ENCODE data around the gene PHETA1.

PHETA1 gene

DNA sequence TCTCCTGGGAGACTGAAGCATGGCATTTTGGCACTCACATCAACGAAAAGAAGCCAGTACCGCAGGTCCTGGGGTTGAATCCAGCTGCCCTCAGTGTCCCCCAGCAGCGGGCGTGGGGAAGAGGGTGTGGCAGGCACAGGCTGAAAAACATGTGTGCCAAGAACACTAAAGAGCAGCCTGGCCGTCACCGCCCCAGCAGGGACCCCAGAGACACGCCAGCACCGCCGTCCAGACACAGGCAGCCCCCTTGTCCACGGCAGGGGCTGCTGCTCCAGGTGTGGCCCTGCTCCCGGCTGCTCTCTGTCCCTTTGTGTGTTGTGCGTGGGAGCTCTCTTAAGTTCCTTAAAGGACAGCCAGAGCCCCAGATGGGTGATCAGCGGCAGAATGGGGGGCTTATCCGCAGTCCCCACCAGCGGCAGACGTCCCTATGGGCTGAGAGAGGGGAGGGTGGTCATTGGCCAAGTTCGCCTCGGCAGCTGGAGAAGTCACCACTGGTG, 556 bp downstream of the PHETA1 start:
- DNase-seq, result no peak

- no peak for DNase-seq
Measured at GRCh38 chr12:111367661-111368221, 1.2 kb downstream of the PHETA1 start.

DNA sequence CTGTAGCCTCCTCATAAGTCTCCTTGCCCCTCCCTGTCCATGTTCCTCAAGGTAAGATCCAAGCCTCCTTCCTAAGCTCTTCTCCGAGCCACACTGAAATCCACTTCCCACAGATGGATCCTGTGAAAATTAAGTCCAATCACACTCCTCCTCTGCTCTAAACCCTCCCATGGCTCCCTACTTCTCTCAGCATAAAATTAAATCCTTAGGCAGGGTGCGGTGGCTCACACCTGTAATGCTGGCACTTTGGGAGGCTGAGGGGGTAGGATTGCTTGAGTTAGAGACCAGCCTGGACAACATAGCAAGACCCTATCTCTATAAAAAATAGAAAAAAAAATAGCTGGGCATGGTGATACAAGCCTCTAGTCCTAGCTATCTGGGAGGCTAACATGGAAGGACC, 2.3 kb downstream of the PHETA1 start:
- DNase-seq, result no peak

DNA sequence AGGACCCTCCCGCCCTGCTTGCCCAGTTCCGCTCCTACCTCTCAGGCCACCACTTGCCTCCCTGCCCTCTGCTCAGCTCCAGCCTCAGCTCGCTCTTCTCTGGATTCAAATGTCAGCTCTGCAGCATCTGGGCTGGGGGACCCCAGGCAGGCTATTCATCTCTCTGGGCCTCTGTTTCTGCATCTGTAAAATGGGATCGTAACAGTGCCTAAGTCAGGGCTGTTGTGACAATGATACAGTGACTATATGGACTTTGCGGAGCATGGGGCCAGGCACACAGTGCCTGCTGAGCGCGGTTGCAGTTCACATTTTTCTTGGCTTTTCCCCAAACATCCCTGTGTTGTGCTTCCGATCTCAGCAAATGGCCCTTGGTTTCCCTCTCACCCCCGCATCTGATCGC, 2.8 kb downstream of the PHETA1 start:
- DNase-seq, result no peak

DNA sequence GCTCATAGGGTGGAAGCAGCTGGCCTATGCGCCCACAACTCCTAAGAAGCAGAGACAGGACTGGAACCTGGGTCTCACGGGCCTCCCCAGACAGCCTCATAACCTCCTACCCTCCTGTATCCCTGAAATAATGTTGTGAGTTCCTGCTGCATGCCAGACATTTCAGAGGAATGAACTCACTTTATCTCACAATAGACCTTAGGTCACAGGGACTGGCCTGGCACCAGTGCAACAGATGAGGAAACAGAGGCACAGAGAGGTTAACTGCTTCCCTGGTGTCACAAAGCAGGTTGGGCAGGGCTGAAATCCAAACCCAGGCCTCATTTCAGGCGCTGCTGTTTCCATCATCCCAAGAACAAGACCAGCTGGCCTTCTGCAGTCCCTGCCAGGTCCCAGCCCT, 5.3 kb downstream of the PHETA1 start:
- no peak for DNase-seq

DNA sequence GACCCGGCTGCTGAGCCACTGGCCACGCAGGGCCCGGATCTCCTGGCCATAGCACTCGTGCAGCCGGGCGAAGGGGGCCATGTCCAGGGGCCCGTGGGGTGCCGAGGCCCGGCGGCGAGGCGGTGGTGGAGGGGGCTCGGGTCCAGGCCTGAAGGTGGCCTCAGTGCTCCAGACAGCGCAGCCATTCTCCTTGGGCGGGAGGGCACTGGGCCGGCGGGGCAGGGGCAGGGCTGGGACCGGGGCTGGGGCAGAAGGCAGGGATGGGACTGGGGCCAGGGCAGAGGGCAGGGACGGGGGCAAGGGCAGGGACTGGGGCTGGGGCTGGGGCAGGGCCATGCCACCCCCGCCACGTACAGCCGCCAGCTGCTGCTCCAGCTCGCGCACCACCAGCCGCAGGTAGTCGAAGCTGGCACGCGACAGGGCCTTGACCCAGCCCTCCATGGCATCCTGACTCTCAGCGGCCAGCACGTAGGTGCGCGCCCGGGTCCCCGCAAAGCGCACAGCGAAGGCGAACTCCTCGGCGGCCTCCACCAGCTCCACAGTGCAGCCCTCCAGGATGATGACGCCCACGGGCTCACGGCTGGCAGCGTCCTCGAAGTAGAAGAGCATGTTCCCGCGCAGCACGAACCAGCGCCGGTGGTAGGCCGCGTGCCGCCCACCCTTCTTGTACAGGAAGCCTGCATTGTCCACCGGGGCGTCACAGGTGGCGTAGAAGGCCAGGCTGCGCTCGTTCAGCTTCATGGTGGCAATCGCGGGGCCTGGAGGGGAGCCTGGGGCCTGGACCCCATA, 6.0 kb downstream of the PHETA1 start:
- no peak for DNase-seq

DNA sequence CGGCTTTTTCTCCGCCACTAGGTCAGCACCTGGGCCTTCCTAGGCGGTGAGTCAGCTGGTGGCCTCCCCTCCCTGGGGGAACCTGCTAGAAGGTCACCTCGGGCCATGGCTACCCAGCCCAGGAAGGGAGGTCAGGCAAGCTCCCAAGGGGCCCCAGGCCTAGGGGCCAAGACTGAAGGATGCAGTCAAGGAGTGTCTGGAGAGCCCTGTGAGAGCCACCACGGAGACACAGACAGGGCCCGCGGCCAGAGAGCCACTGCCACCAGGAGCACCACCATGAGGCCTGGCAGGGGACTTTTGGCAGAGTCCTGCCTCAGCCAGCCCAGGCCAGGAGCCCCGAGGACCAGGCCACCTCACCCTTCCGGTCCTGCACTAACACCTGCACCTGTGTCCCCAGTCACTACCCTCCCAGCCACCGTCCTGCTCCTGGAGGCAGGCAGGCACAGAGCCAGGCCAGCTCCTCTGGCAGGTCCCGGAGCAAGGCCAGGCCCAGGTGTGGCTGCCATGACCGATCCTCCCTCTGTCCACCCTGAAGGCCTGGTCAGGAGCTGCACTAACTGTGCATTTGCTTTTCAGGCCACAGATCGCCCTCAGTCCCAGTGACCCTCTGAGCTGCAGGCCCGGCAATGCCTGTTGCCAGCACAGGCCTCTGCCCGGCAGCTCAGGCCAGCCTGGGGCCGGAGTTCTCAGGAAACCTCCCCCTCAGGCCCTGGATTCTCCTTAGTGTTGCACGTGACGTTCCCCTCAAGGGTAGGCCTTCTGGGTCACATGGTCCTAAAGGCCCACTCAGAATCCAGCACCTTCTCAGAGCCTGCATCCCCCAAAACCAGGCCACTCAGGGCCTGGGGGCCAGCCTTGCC, 6.9 kb downstream of the PHETA1 start:
- DNase-seq, result no peak

- DNase-seq, result no peak
Measured at GRCh38 chr12:111361073-111361716, 7.7 kb downstream of the PHETA1 start.

GRCh38 chr12:111360325-111360930, 8.5 kb downstream of the PHETA1 start:
- DNase-seq, result no peak

GRCh38 chr12:111359914-111360276, 9.0 kb downstream of the PHETA1 start:
- DNase-seq, result no peak

- DNase-seq, result no peak
Measured at GRCh38 chr12:111359231-111359913, 9.5 kb downstream of the PHETA1 start.

- no peak for DNase-seq
Measured at GRCh38 chr12:111355201-111355925, 13.5 kb downstream of the PHETA1 start.

DNA sequence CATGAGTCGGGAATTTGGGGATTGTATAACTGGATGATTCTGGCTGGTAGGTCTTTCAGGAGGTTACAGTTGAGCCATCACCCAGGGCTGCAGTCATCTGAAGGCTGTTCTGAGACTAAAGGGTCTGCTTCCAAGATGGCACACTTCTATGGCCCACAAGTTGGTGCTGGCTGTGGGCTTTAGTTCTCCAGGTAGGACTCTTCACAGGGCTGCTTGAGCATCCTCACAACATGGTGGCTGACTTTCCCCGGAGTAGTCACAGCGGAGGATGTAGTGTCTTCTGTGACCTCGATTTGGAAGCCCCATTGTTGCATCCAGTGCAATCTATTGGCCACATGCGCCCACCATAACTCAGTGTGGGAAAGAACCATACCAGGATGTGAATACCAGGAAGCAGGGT, 14.4 kb downstream of the PHETA1 start:
- DNase-seq, result no peak

DNA sequence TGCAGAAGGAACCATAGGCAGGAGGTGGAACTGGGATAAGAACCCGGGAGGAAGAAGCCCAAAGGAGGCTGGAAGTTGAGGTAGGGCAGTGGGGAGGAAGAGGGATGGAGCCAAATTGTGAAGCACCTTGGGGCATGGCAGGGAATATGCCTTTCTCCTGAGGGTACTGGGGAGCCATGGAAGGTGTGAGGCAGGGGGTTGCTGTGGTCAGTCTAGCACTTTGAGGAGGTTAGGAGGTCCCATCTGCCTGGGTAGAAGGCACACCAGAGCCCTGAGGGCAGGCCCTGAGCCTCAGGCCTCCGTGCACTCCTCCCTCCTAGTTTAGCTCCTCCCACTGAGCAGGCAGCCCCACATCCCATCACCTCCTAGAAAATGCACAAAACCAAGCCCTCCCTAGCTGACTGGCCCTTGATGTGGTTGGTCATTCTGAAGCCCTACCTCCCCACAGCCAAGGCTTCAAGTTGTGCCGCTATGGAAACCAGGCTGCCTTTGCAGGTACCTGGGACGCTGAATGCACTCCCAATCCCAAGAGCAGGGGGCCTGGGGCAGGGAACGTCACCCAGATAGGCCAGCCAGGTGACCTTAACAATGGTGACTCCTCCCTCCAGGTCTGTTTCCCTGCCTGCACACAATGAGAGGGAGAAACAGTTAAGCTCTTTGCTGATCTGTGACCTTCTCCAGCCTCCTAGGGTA, 15.1 kb downstream of the PHETA1 start:
- no peak for DNase-seq

DNA sequence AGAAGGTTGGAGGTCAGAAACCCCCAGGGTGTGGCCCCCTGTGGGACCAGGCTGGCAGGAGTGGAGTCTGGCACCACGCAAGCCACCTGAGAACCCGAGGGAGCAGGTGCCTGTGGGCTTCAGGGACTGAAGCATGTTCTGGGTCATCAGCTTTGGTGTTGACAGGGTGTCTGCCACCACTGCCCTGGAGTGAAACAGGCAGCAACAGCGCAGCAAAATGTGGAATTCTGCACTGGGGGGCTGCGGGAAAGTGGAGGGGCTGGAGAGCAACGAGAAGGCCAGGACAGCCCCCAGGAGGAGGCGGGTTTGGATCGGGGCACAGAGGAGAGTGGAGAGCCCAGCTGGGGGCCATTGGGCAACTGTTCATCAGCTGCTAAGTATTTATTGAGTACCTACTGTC, 15.9 kb downstream of the PHETA1 start:
- DNase-seq, result no peak

GRCh38 chr12:111352296-111352993, 16.4 kb downstream of the PHETA1 start:
- no peak for DNase-seq

DNA sequence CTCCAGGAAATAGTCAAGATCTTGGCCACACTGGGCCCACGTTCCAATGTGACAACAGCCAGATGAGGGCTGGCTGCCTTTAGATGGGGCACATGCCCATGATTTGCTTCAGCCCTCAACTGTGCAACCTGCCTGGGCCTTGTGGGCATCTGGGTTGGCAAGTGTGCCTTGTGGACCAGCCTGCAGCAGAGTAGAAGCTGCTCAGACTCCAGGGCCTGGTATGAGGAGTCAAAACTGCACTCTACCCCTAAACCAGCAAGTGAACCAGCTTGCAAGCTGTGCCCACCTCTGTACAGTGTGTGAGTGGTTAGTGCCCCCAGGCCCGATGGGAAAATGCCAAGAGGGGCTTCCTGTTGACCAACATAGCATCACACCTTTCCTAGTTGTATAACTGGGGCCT, 17.9 kb downstream of the PHETA1 start:
- no peak for DNase-seq

DNA sequence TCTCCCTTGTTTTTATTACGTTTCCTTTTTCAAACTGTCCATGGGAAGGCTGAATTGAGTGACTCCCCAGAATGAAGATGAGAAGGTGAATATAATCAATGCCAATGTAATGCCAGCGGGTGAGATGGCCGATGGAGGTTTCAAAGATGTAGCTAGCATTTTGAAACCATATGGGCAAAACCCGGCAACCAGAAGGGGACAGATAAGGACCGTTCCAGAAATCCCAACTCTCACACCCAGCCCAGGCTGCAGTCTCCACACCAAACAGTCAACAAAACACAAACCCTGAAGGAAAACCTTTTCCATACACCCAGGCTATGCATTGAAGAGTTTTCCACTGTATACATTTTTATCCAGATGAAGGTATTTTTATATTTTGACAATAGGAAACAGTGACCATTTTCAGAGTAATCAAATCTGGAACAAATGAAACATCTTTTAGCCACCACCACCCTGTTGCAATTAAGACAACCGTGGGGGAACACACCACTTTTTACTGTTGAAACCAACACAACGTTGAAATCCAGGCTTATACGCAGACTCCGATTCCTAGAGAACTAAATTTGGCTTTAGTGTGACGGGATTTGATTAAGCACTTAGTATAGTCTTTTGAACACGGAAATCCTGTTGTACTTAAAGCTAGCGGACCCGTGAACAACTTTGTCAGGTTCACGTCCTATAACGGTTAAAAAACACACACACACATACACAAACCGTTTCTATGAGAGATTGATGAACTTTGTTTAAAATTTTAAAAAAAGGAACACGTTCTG, 19.0 kb downstream of the PHETA1 start:
- no peak for DNase-seq

- no peak for DNase-seq
Measured at GRCh38 chr12:111349101-111349747, 19.7 kb downstream of the PHETA1 start.
